HPDE6-E6E7 (cell line): ENCODE data around the gene PHACTR4.
"Not testable (repeated sequence)": the region's sequence is repeated elsewhere in the genome, so short reads cannot be mapped to it uniquely, and the experiment has no call there.

Source experiments
- DNase-seq: peaks from one replicate; pipeline ENCODE4 v3.0.0; 2011; ENCODE audit warnings: missing footprints; ENCODE audit errors: extremely low spot score

Gene PHACTR4

GRCh38 chr1:28370239-28371009, 884 bp downstream of the PHACTR4 start:
- no peak for DNase-seq

GRCh38 chr1:28371010-28371377, 1.5 kb downstream of the PHACTR4 start:
- DNase-seq = no peak

- not testable (repeated sequence) for DNase-seq
Observed at GRCh38 chr1:28373450-28373849, 3.9 kb downstream of the PHACTR4 start.

- DNase-seq = no peak
Observed at GRCh38 chr1:28374297-28374696, 4.8 kb downstream of the PHACTR4 start.

GRCh38 chr1:28375598-28375997, 6.1 kb downstream of the PHACTR4 start:
- DNase-seq = not testable (repeated sequence)

GRCh38 chr1:28376195-28376594, 6.7 kb downstream of the PHACTR4 start:
- DNase-seq = not testable (repeated sequence)

- DNase-seq = no peak
Observed at GRCh38 chr1:28378906-28379305, 9.4 kb downstream of the PHACTR4 start.

GRCh38 chr1:28380394-28380793, 10.9 kb downstream of the PHACTR4 start:
- no peak for DNase-seq

- not testable (repeated sequence) for DNase-seq
Observed at GRCh38 chr1:28383785-28384184, 14.2 kb downstream of the PHACTR4 start.

- DNase-seq = no peak
Observed at GRCh38 chr1:28392027-28392652, 22.6 kb downstream of the PHACTR4 start.

GRCh38 chr1:28394136-28394535, 24.6 kb downstream of the PHACTR4 start:
- no peak for DNase-seq

- DNase-seq = no peak
Observed at GRCh38 chr1:28395181-28395580, 25.6 kb downstream of the PHACTR4 start.

GRCh38 chr1:28401760-28402159, 32.2 kb downstream of the PHACTR4 start:
- no peak for DNase-seq

GRCh38 chr1:28409090-28409489, 39.5 kb downstream of the PHACTR4 start:
- DNase-seq = no peak

GRCh38 chr1:28411656-28412055, 42.1 kb downstream of the PHACTR4 start:
- no peak for DNase-seq

GRCh38 chr1:28412731-28413130, 43.2 kb downstream of the PHACTR4 start:
- no peak for DNase-seq

GRCh38 chr1:28416509-28417194, 47.1 kb downstream of the PHACTR4 start:
- no peak for DNase-seq

- peak; percentile 69 for DNase-seq
Observed at GRCh38 chr1:28417441-28417922, 47.9 kb downstream of the PHACTR4 start.

GRCh38 chr1:28417926-28418637, 48.5 kb downstream of the PHACTR4 start:
- no peak for DNase-seq

GRCh38 chr1:28421744-28422143, 52.2 kb downstream of the PHACTR4 start:
- DNase-seq = peak; percentile 3

GRCh38 chr1:28426831-28427230, 57.3 kb downstream of the PHACTR4 start:
- no peak for DNase-seq

GRCh38 chr1:28428012-28428411, 58.5 kb downstream of the PHACTR4 start:
- no peak for DNase-seq
